ENCODE data around the gene TTYH3.

The TTYH3 gene

DNA sequence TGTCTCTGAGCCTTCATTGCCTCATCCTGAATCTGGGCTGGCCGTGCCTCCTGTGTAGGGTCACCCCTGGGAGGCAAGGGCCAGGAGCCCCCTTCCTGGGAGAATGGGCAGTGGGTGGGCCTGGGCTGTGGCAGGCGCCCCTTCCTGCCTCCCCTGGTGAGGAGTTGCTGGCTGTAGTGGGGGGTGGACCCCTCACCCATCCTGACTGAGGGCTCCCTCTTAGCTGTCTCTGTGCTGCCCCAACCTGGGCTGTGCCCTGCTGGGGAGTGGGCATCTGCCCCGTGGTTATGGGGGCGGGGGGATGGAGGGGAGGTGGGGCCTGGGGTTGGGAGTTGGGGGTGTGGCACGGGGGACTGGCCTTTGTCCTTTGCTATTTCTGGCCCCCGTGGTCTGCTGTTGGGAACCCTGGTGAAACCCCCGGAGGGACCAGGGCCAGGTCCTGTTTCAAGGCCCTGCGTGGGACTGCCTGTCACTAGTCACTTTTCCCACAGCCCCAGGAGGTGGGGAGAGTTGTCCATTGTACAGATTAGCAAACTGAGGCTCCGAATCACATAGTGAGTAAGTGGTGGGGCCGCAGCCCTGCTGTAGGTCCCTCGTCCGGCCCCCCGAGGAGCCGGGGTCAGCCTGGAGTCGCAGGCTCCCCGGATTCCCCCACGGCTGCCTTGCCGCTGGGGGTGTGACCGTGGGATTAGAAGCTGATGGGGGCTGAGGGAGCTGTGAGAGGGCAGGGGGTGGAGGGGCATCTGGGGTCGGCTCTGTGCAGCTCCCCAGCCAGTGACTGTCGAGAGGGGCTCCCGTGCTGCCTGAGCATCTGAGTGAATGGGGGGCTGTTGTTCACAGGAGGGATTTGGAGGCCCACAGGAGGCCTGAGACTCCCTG, 2.7 kb downstream of the TTYH3 start:
- peak overlapping the region; percentile 94 for H3K27ac Mint-ChIP-seq
- peak overlapping the region; percentile 97 for H3K4me3 Mint-ChIP-seq
- H3K9me3 Mint-ChIP-seq = no peaks in the 10 kb centered on the region
- no peak for ATAC-seq
- no peak for DNase-seq (ENCODE audit: low spot score in 2 of 2)
- H3K36me3 Mint-ChIP-seq = no peaks in the 10 kb centered on the region
- H3K4me1 Mint-ChIP-seq = peaks cover 25% of the 10 kb centered on the region

GRCh38 chr7:2635148-2635668, 3.4 kb downstream of the TTYH3 start:
- no peak overlapping the region for H3K4me3 Mint-ChIP-seq
- no peaks in the 10 kb centered on the region for H3K36me3 Mint-ChIP-seq
- no peak for DNase-seq (ENCODE audit: low spot score in 2 of 2)
- H3K4me1 Mint-ChIP-seq = peaks cover 25% of the 10 kb centered on the region
- ATAC-seq = no peak
- H3K27ac Mint-ChIP-seq = no peak overlapping the region
- no peaks in the 10 kb centered on the region for H3K9me3 Mint-ChIP-seq

- peaks cover 23% of the 10 kb centered on the region for H3K4me1 Mint-ChIP-seq
- H3K36me3 Mint-ChIP-seq = no peaks in the 10 kb centered on the region
- H3K27ac Mint-ChIP-seq = no peak overlapping the region
- ATAC-seq (no peak), DNase-seq (ENCODE audit: low spot score in 2 of 2) (no peak)
- no peak overlapping the region for H3K4me3 Mint-ChIP-seq
- no peaks in the 10 kb centered on the region for H3K9me3 Mint-ChIP-seq
These were observed 4.3 kb downstream of the TTYH3 start for GRCh38 chr7:2635810-2636701.

GRCh38 chr7:2637066-2637471, 5.3 kb downstream of the TTYH3 start:
- H3K9me3 Mint-ChIP-seq = no peaks in the 10 kb centered on the region
- ATAC-seq (no peak), DNase-seq (ENCODE audit: low spot score in 2 of 2) (no peak)
- no peaks in the 10 kb centered on the region for H3K36me3 Mint-ChIP-seq
- H3K27ac Mint-ChIP-seq = no peak overlapping the region
- H3K4me3 Mint-ChIP-seq = no peak overlapping the region
- H3K4me1 Mint-ChIP-seq = peaks cover 19% of the 10 kb centered on the region

- Mint-ChIP-seq H3K9me3 (no peaks in the 10 kb centered on the region), H3K4me3 (no peak overlapping the region)
These were observed 5.9 kb downstream of the TTYH3 start for GRCh38 chr7:2637505-2638223.

DNA sequence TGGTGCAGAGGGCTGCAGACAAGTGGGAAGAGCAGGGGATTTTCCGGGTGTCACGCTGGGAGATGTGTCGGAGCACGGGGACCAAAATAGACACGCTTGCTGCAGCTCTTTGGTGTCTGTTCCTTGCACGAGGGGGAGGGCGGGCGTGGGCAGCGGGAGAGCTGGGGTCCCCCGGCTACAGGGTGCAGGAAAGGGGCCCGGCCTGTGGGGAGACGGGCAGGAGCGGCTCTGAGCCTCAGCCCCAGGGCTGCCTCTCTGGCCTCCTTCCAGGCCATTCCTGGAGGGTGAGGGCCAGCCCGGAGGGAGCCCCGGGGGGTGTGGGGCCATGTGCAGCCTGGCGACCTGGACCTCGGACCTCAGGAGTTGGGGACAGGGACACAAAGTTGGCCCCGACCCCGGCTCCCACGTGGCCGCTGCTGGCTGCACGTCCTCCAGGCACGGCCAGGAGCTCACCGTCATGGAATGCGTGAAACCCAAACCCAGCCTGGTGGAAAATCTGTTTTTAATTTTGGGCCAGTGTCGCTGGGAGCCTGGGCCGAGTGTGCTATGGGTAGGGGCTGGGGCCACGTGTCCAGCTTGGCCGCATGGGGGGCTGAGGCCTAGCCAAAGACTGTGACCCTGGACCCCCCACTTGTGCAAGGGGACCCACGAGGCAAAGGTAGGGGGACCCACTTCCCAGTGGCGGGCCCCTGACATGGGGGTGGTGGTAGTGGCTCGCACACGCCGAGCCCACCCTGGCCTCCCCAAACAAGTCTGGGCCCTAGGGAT, 6.6 kb downstream of the TTYH3 start:
- peaks cover 14% of the 10 kb centered on the region for H3K4me1 Mint-ChIP-seq
- H3K9me3 Mint-ChIP-seq = no peaks in the 10 kb centered on the region
- ATAC-seq (no peak), DNase-seq (ENCODE audit: low spot score in 2 of 2) (no peak)
- H3K36me3 Mint-ChIP-seq = no peaks in the 10 kb centered on the region
- H3K4me3 Mint-ChIP-seq = no peak overlapping the region
- H3K27ac Mint-ChIP-seq = no peak overlapping the region

More at GRCh38 chr7:2637505-2638223, 5.9 kb downstream of the TTYH3 start:
- Mint-ChIP-seq H3K27ac (no peak overlapping the region), H3K36me3 (no peaks in the 10 kb centered on the region), H3K4me1 (peaks cover 19% of the 10 kb centered on the region)
- no peak for DNase-seq (ENCODE audit: low spot score in 2 of 2)
- ATAC-seq = no peak

DNA sequence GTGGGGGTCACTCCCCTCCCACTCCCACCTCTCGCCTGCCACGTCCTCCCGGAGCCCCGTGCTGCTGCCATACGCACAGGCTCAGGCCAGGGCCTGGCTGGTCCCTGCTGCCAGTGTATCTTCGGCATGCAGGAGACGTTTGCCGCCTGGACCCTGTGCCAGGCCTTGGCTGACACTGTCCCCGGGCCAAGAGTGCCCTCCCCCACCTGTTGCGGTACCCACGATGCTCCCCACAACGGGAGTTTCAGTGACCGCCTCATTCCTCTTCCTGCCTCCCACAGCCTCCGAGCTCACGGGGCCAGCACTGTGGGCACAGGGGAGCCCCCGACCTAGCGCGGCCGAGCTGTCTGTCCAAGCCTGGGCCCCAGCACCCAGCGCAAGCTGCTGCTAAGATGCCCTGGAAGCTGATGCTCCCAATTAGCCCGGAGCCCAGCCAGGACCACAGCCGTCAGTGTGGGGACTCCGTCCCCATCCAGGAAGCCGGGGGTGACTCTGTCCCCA, 7.4 kb downstream of the TTYH3 start:
- no peak overlapping the region for H3K27ac Mint-ChIP-seq
- H3K4me3 Mint-ChIP-seq = no peak overlapping the region
- ATAC-seq = no peak
- no peaks in the 10 kb centered on the region for H3K9me3 Mint-ChIP-seq
- no peaks in the 10 kb centered on the region for H3K36me3 Mint-ChIP-seq
- DNase-seq (ENCODE audit: low spot score in 2 of 2) = no peak
- peaks cover 15% of the 10 kb centered on the region for H3K4me1 Mint-ChIP-seq

- no peaks in the 10 kb centered on the region for H3K9me3 Mint-ChIP-seq
- no peak for ATAC-seq
- no peak overlapping the region for H3K27ac Mint-ChIP-seq
- no peak overlapping the region for H3K4me3 Mint-ChIP-seq
- H3K4me1 Mint-ChIP-seq = peaks cover 21% of the 10 kb centered on the region
- H3K36me3 Mint-ChIP-seq = no peaks in the 10 kb centered on the region
- no peak for DNase-seq (ENCODE audit: low spot score in 2 of 2)
These were observed 8.1 kb downstream of the TTYH3 start for GRCh38 chr7:2639695-2640481.

GRCh38 chr7:2640482-2640830, 8.7 kb downstream of the TTYH3 start:
- no peak for ATAC-seq
- Mint-ChIP-seq H3K4me3 (no peak overlapping the region), H3K27ac (no peak overlapping the region), H3K4me1 (peaks cover 21% of the 10 kb centered on the region), H3K36me3 (no peaks in the 10 kb centered on the region), H3K9me3 (no peaks in the 10 kb centered on the region)
- DNase-seq (ENCODE audit: low spot score in 2 of 2) = no peak

DNA sequence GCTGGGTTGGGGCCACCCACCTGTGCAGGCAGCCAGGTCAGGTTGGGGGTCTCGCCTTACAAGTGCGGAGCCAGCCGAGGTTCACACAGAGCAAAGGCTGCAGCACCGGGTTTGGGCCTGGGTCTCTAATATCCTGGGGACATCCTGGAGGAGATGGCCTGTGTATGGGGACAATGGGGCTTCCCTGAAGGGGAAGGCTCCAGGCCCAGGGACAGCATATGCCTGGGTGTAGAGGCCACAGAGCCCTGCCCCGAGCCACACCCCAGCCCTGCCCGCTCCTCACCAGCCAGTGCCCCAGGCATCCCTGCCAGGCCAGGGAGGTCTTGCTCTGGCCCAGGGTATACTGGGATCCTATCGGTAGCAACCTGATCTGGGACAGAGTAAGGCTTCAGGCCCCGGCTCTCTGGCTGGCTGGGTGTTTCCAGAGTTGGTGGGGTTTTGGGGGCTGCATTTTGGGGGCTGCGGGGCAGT, 9.1 kb downstream of the TTYH3 start:
- Mint-ChIP-seq H3K4me3 (no peak overlapping the region), H3K36me3 (no peaks in the 10 kb centered on the region), H3K9me3 (no peaks in the 10 kb centered on the region), H3K4me1 (peaks cover 24% of the 10 kb centered on the region), H3K27ac (no peak overlapping the region)
- DNase-seq (ENCODE audit: low spot score in 2 of 2) (no peak), ATAC-seq (no peak)

DNA sequence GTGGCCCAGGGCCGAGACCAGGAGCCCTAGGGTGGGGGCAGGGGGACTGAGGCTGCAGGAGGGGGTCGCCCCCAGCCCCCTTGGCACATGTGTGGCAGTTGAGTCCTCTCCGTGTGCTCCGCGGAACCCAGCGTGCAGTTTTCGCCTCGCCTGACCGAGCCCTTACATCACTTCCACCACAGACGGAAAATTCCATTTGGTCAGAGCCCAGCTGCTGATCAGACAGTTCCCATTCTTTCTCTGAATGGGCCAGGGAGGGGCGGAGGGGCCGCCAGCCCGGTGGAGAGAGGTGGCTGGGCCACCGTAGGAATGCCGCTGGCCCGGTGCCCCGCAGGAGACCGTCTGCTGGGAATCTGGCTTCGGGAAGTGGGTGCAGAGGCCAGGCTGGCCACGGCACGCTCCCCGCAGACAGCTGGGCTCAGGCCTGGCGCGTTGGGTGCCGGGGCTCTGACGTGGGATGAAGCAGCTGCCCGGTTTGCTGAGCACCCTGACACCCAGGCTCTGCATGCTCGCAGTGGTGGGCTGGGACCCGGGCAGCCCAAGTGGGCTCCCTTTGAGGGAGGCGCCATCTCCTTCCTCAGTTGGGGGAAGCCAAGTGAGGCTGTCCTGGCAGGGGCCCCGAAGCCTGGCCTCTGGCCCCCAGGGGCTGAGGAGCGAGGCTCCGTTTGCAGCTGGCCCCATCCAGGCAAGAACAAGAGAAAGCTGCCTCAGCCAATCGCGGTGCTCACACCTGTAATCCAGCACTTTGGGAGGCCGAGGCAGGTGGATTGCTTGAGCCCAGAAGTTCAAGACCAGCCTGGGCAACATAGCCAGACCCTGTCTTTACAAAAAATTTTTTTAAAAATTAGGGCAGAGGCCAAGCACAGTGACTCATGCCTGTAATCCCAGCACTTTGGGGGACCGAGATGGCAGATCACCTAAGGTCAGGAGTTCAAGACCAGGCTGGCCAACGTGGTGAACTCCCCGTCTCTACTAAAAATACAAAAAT, 9.9 kb downstream of the TTYH3 start:
- Mint-ChIP-seq H3K36me3 (no peaks in the 10 kb centered on the region), H3K4me3 (no peak overlapping the region), H3K4me1 (peaks cover 24% of the 10 kb centered on the region), H3K27ac (no peak overlapping the region), H3K9me3 (no peaks in the 10 kb centered on the region)
- no peak for DNase-seq (ENCODE audit: low spot score in 2 of 2)
- ATAC-seq = no peak

DNA sequence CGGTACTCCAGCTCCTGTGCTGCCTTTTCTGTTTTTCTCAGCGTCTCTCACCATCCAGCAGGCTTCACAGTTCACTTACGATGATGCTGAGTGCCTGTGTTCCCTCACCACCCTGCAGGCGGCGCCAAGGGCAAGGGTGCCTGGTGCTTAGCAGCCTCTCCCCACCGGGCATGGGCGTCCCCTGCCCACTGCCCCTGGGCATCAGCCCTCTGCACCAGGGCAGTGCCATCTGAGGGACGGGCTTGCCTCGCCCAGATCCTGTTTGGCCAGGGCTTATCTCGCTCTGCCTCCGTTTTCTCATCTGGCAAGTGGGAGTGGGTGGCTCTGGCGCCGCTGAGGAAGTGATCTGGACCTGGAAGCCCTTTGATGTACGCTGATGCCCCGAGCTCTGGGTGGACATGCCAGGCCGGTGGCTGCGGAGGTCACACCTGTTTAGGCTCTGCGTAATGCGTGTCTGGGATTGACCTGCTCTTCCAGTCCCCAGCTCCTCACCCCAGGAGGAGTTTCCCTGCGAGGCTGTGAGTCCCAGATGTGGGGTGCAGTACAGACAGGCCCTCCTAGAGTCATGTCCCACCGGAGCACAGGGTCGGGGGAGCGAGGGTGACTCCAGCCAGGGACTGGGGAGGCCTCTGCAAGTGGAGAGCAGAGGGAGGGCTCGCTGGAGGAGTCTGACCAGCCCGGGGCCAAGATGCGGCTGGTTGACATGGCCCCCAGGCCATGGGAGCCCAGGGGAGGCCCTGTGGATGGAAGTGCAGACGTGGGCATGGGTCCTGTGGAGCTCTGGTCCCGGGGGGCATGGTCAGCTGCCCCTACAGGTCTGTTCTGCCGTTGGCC, 11.8 kb downstream of the TTYH3 start:
- peaks cover 24% of the 10 kb centered on the region for H3K4me1 Mint-ChIP-seq
- no peaks in the 10 kb centered on the region for H3K9me3 Mint-ChIP-seq
- H3K36me3 Mint-ChIP-seq = no peaks in the 10 kb centered on the region
- H3K4me3 Mint-ChIP-seq = no peak overlapping the region
- ATAC-seq (no peak), DNase-seq (ENCODE audit: low spot score in 2 of 2) (no peak)
- H3K27ac Mint-ChIP-seq = no peak overlapping the region
